ENCODE results near the gene CALY. TPM values are rescaled to one million over a fixed set of nuclear protein-coding genes. Genes with fewer than 3 reads are reported as not detected.

Gene CALY
- total RNA-seq, 8 experiments from 2014 or later = 0.31 to 14.9 (median 6.6) TPM

DNA sequence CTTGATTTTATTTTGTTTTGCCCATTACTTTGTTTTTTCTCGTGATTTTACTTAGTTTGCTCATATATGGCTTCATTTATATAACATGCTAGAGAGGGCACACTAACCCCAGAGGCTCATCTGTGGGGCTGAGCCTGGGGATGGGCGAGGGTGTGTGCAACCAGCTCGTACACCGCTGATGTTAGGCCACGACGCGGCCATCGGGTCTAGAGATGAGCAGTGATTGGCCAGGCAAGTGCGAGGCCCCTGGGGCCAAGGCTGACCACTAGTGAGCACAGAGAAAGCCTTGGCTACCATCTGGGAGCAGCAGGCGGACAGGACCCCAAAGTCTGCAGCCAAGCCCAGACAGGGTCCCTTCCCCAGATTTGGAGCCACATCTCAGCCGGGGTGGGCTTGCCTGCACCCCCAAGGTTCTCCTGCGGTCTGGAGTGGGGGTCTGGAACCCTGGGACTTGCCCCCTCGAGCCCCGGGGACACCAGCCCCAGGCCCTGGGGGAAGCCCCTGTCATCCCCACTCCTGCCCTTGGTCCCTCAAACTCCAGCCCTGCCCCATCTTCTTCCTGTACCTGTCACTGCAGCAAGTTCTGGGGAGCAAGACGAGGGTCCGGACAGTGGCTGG lies 17.4 kb upstream of the CALY start:
- in situ Hi-C loops (cut with MboI; ENCODE audit: low pct_unique_long_range_greater_than_20kb in 2 of 9, low sequenced_read_pairs in 9 of 9, unreplicated experiment in 9 of 9) = no loop called here
- Histone ChIP-seq H3K4me1 (replicated peaks in 1 of 2) (peaks cover 0 to 5% of the 10 kb centered on the region in 2 donors), H3K27ac (no peak overlapping the region), H3K4me3 (no peak overlapping the region)
- no peak for ATAC-seq (replicated peaks in 6 of 8)
- WGBS, 10 experiments = 67 to 95% (median 85%) methylated on average over 3 to 9 of the region's 16 CpGs; no CpG with 5 or more reads in 5 of the 10 experiments

- no peak for ATAC-seq (replicated peaks in 6 of 8)
- 17 to 100% (median 100%) methylated on average over 1 to 7 of the region's 16 CpGs; no CpG with 5 or more reads in 3 of the 10 experiments for WGBS, 10 experiments
- Histone ChIP-seq H3K27ac (no peak overlapping the region), H3K4me1 (replicated peaks in 1 of 2) (peaks cover 0 to 5% of the 10 kb centered on the region in 2 donors), H3K4me3 (no peak overlapping the region)
- in situ Hi-C loops (cut with MboI; ENCODE audit: low pct_unique_long_range_greater_than_20kb in 2 of 9, low sequenced_read_pairs in 9 of 9, unreplicated experiment in 9 of 9) = no loop called here
Observed at GRCh38 chr10:133353202-133353959, 16.7 kb upstream of the CALY start.

GRCh38 chr10:133351408-133352318 lies 15.0 kb upstream of the CALY start:
- peak in 2 of 8 experiments; percentile 12 to 34 for ATAC-seq (replicated peaks in 6 of 8)
- no peak overlapping the region for H3K4me3 ChIP-seq
- WGBS, 10 experiments = 60 to 80% (median 69%) methylated on average over 1 to 7 of the region's 24 CpGs; no CpG with 5 or more reads in 5 of the 10 experiments
- H3K27ac ChIP-seq = no peak overlapping the region
- in situ Hi-C loops (cut with MboI; ENCODE audit: low pct_unique_long_range_greater_than_20kb in 2 of 9, low sequenced_read_pairs in 9 of 9, unreplicated experiment in 9 of 9) = no loop called here
- peaks cover 0 to 2% of the 10 kb centered on the region in 2 donors for H3K4me1 ChIP-seq (replicated peaks in 1 of 2)

DNA sequence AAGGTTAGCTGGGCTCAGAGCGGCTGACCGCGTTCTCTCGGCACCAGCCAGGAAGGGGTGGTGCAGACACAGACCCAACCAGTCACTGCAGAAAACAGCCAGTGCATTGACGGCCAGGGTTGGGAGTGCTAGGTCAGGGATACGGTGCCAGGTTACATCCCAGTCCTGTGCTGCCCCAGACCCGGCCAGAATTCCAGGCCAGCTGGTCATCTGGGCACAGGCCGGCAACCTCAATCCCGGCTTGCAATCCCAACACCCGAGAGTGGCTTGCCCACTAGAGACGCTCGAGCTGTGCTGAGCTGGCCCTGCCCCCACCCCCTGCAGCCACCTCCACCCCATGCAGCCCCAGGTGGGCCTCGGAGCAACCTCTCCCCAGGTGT lies 14.2 kb upstream of the CALY start:
- H3K4me3 ChIP-seq = no peak overlapping the region

GRCh38 chr10:133350283-133350949 lies 13.7 kb upstream of the CALY start:
- in situ Hi-C loops (cut with MboI; ENCODE audit: low pct_unique_long_range_greater_than_20kb in 2 of 9, low sequenced_read_pairs in 9 of 9, unreplicated experiment in 9 of 9) = no loop called here
- 0 to 80% methylated on average over 1 of the region's 12 CpGs; no CpG with 5 or more reads in 8 of the 10 experiments for WGBS, 10 experiments
- no peak overlapping the region for H3K4me3 ChIP-seq
- ATAC-seq (replicated peaks in 6 of 8) = no peak
- H3K4me1 ChIP-seq (replicated peaks in 1 of 2) = no peaks in the 10 kb centered on the region
- no peak overlapping the region for H3K27ac ChIP-seq

More for the DNA sequence above, 14.2 kb upstream of the CALY start:
- no peaks in the 10 kb centered on the region for H3K4me1 ChIP-seq (replicated peaks in 1 of 2)
- WGBS, 10 experiments = 14% methylated on average over 3 of the region's 13 CpGs; no CpG with 5 or more reads in 9 of the 10 experiments
- peak in 1 of 8 experiments; percentile 5 for ATAC-seq (replicated peaks in 6 of 8)
- H3K27ac ChIP-seq = no peak overlapping the region
- in situ Hi-C loops (cut with MboI; ENCODE audit: low pct_unique_long_range_greater_than_20kb in 2 of 9, low sequenced_read_pairs in 9 of 9, unreplicated experiment in 9 of 9) = no loop called here

GRCh38 chr10:133349577-133350011 lies 12.9 kb upstream of the CALY start:
- WGBS, 10 experiments = 100% methylated on average over 2 of the region's 9 CpGs; no CpG with 5 or more reads in 9 of the 10 experiments
- in situ Hi-C loops (cut with MboI; ENCODE audit: low pct_unique_long_range_greater_than_20kb in 2 of 9, low sequenced_read_pairs in 9 of 9, unreplicated experiment in 9 of 9) = no loop called here
- peak in 5 of 8 experiments; percentile 5 to 20 (median 7) for ATAC-seq (replicated peaks in 6 of 8)
- no peak overlapping the region for H3K4me3 ChIP-seq
- no peak overlapping the region for H3K27ac ChIP-seq
- no peaks in the 10 kb centered on the region for H3K4me1 ChIP-seq (replicated peaks in 1 of 2)

DNA sequence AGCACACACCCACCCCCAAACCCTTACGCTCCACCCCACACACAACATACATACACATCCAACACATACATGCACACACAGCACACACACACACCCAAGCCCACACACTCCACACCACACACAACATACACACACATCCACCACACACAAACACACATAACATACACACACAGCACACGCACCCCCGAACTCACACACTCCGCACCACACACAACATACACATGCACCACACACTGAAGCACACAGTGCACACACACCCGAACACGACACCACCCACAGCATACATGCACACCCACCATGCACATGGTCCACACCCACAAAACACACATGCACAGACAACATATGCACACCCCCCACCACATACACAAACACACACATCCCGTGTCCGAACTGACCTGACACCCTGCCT lies 12.5 kb upstream of the CALY start:
- Histone ChIP-seq H3K27ac (no peak overlapping the region), H3K4me3 (no peak overlapping the region), H3K4me1 (replicated peaks in 1 of 2) (no peaks in the 10 kb centered on the region)
- peak in 3 of 8 experiments; percentile 2 to 17 (median 5) for ATAC-seq (replicated peaks in 6 of 8)
- WGBS, 10 experiments = 44 to 100% (median 80%) methylated on average over 1 to 3 of the region's 8 CpGs; no CpG with 5 or more reads in 6 of the 10 experiments
- in situ Hi-C loops (cut with MboI; ENCODE audit: low pct_unique_long_range_greater_than_20kb in 2 of 9, low sequenced_read_pairs in 9 of 9, unreplicated experiment in 9 of 9) = no loop called here

- Histone ChIP-seq H3K4me3 (no peak overlapping the region), H3K27ac (no peak overlapping the region), H3K4me1 (replicated peaks in 1 of 2) (no peaks in the 10 kb centered on the region)
- 75 to 100% (median 100%) methylated on average over 1 to 6 of the region's 16 CpGs; no CpG with 5 or more reads in 5 of the 10 experiments for WGBS, 10 experiments
- in situ Hi-C loops (cut with MboI; ENCODE audit: low pct_unique_long_range_greater_than_20kb in 2 of 9, low sequenced_read_pairs in 9 of 9, unreplicated experiment in 9 of 9) = no loop called here
- peak in 2 of 8 experiments; percentile 10 to 14 for ATAC-seq (replicated peaks in 6 of 8)
Observed at GRCh38 chr10:133347710-133348517, 11.2 kb upstream of the CALY start.

GRCh38 chr10:133346413-133346812 lies 9.7 kb upstream of the CALY start:
- WGBS, 10 experiments = 8 to 80% (median 20%) methylated on average over 2 to 3 of the region's 11 CpGs; no CpG with 5 or more reads in 7 of the 10 experiments
- ATAC-seq (replicated peaks in 6 of 8) = no peak
- in situ Hi-C loops (cut with MboI; ENCODE audit: low pct_unique_long_range_greater_than_20kb in 2 of 9, low sequenced_read_pairs in 9 of 9, unreplicated experiment in 9 of 9) = no loop called here

DNA sequence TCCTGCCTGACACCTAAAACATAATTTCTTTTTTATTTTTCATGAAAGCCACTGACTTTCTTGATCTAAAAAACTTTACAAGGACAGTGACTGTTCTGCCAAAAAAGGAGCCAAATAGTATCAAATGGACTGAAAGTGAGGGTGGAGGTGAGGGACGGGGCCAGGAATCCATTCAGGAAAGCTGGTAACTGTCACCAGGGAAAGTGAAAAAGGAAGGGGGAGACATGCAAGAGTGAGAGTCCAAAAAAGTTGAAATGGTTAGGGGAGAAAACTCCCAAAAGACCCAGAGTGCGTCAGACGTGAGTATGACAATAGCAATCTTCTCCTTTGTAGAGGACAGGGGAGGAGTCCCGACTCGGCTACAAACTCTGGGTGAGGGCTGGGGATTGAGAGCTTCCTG lies 7.5 kb upstream of the CALY start:
- ATAC-seq (replicated peaks in 6 of 8) = no peak
- H3K4me1 ChIP-seq (replicated peaks in 1 of 2) = no peaks in the 10 kb centered on the region
- in situ Hi-C loops (cut with MboI; ENCODE audit: low pct_unique_long_range_greater_than_20kb in 2 of 9, low sequenced_read_pairs in 9 of 9, unreplicated experiment in 9 of 9) = no loop called here
- H3K27ac ChIP-seq = no peak overlapping the region
- 57 to 80% (median 70%) methylated on average over 1 to 5 of the region's 5 CpGs; no CpG with 5 or more reads in 3 of the 10 experiments for WGBS, 10 experiments
- H3K4me3 ChIP-seq = no peak overlapping the region

More at GRCh38 chr10:133346413-133346812, 9.7 kb upstream of the CALY start:
- H3K4me1 ChIP-seq (replicated peaks in 1 of 2) = no peaks in the 10 kb centered on the region
- H3K27ac ChIP-seq = no peak overlapping the region
- H3K4me3 ChIP-seq = no peak overlapping the region

GRCh38 chr10:133343558-133343957 lies 6.9 kb upstream of the CALY start:
- H3K4me3 ChIP-seq = no peak overlapping the region
- H3K4me1 ChIP-seq (replicated peaks in 1 of 2) = no peaks in the 10 kb centered on the region
- 57 to 92% (median 70%) methylated on average over 1 to 5 of the region's 9 CpGs; no CpG with 5 or more reads in 2 of the 10 experiments for whole genome bisulfite sequencing, 10 experiments
- in situ Hi-C loops (cut with MboI; ENCODE audit: low pct_unique_long_range_greater_than_20kb in 2 of 9, low sequenced_read_pairs in 9 of 9, unreplicated experiment in 9 of 9) = no loop called here
- no peak overlapping the region for H3K27ac ChIP-seq
- ATAC-seq (replicated peaks in 6 of 8) = no peak

- no peaks in the 10 kb centered on the region for H3K4me1 ChIP-seq (replicated peaks in 1 of 2)
- no peak overlapping the region for H3K4me3 ChIP-seq
- H3K27ac ChIP-seq = no peak overlapping the region
- no peak for ATAC-seq (replicated peaks in 6 of 8)
- in situ Hi-C loops (cut with MboI; ENCODE audit: low pct_unique_long_range_greater_than_20kb in 2 of 9, low sequenced_read_pairs in 9 of 9, unreplicated experiment in 9 of 9) = no loop called here
- 50 to 89% (median 74%) methylated on average over 2 to 5 of the region's 8 CpGs; no CpG with 5 or more reads in 6 of the 10 experiments for WGBS, 10 experiments
Observed at GRCh38 chr10:133342942-133343341, 6.2 kb upstream of the CALY start.

All from motor neuron (in vitro differentiated cells).